Left renal pelvis (tissue), 4 donors: ENCODE data around the gene EPS15. TPM values are rescaled to one million over a fixed set of nuclear protein-coding genes. Genes with fewer than 3 reads are reported as not detected.

ENCODE experiments used
- DNase-seq, 4 donors: peaks; one replicate each; pipeline ENCODE4 v3.0.0-alpha.2; 2013; ENCODE audit warnings: low read depth in 4 of 4, low spot score in 3 of 4
- polyA plus RNA-seq, 4 donors: library from polyadenylated mRNA; unstranded; fragments of 120-200 nt; gene quantifications; one replicate each; pipeline ENCODE4 v1.2.1, GENCODE V29; 2013; ENCODE audit not compliant: insufficient read length in 4 of 4

EPS15 gene
- polyA plus RNA-seq, 4 donors, result 42.9 to 47.3 (median 45.2) TPM

DNA sequence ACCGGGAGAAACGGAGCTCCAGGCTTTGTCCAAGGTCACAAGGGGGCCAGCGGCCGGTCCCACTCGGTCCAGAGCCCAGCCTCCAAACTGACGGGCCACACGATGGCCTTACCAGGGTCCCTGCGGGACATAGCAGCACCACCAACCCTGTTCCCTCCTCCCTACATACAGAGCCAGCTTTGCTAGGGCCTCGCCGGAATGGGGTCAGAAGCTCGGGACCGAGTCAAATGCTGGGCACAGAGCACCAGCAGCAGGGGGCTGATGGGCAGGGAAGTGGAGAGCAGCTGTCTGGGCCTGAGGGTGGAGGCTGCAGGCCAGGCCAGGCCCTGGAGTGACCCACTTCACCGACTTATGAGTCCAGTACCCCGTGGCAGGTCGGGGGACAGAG, 173.8 kb downstream of the EPS15 start:
- no peak for DNase-seq

DNA sequence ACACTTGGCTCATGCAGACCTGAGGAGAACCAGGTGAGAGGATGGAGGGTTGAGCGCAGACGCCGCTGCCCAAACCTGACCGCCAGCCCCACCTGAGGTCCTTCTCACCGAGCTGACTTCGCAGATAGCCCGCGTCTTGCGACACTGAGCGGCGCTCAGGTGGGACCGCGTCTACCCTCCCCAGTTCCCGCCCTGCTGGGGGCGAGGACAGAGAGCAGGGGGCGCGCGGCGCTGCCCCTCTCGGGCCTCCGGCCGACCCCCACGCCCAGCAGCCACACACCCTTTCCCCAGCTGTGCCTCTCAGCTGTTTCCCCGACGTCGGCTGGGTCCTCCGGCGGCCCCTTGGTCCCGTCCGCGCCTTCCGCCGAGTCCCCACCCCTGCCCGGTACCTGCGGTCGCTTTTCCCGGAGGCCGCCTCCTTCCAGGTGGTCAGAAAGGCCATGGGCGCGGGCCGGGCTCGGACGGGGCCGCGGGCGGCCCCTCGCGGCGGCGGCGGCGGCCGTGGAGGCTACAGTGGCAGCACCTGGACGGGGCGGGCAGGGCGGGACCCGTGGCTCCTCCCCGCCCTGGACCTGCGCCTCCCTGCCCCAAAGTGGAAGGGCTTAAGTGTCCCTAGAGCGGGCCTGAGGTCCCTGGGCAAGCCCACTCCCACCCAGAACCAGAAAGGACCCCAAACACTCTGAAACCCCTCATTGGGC, 174.3 kb downstream of the EPS15 start:
- DNase-seq, result no peak

DNA sequence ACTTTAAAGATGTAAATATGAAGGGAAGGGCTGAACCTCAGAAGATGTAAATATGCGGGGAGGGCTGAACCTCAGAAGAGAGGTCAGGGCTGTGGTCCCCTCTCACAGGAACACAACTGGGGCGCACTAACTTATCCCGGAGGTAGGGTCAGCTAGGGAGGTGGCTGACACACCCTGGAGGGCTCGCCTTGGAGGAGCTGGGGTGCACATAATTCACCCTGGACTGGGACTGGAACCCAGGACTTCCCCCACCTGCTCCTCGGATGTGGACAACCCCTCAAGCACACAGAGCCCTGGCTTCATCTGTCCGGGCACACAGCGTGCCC, 174.8 kb downstream of the EPS15 start:
- DNase-seq, result no peak

DNA sequence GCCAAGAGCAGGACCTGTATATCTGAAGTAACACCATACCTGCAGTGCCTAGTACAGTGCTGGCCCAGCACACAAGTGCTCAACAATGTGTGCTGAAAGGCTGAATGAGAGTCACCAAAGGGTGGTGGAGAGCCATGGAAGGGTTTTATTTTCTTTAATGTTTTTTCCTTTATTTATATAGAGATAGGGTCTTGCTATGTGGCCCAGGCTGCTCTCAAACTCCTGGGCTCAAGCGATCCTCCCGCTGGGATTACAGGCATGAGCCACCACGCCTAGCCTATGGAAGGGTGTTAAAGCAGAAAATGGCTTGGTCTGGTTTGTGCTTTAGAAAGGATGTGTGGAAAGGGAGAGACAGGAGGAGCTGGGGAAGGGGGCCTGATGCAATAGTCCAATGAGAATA, 175.4 kb downstream of the EPS15 start:
- DNase-seq, result no peak

DNA sequence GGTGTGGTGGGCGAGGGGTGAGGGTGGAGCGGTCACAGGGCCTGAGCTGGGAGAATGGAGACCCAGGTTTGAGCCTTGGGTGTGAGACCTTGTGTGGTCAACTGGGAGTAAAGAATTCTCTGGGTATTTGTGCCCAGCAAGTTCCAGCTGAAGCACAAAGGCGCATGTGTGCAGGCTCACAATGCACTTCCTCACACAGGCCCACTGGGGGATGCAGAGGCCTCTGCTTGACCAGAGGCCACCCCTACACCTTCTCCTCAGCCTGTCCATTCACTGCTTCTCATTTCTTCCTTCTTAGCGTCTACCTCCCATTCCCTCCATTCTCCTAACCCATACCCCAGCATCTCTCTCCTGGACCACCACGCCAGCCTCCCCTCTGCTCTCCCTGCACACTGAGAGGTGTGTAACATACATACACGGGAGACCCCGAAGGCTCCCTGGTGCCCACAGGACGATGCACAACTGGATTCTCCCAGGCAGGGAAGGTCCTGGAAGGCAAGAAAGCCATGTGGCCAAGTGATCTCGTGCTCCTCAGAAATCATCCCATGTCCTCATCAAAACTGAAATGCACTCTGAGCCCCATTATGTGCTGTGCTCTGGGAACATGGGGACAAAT, 176.4 kb downstream of the EPS15 start:
- no peak for DNase-seq

DNA sequence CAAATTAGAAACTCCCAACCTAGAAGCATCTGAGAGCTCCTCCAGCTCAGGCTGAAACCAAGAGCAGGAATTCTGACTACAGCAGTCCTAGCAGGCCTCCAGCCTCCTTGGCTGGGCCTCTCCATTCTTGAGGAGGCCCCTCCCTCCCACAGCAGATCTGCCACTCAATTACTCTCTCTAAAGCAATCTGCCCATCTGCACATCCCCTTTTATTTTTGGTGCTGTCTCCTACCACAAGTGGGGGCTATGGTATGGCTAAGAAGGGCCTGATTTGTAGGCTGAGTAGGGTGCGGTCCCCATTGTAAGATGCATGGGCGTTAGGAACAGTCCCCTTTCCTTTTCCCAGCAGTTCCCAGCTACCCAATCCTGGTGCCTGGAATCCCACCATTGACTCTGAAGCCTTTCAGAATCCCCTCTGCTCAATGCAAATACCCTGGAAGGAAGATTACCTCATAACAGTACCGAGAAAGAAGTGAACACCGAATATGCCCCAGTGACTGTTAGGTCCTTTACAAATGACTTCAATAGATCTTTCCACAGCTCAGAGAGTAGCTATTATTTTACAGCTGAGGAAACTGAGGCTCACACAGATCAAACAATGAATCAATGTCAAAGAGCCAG, 177.1 kb downstream of the EPS15 start:
- no peak for DNase-seq

DNA sequence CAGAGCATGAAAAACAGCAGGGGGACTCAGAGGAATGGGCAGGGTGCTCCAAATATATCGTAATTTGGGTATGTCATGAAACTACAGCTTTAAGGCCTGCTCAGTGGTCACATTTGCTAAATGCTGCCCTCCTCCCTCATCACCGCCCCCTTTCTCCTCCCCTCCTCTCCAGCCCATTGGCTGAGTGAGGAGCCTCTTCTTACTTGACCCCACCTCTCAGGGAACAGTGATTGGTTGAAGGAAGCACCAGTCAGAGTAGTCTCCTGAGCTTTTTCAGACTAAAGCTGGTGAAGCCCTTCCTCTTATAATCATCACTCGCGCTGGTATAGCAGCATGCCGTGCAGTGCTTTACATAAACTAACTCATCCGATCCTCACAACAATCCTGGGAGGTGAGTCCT, 178.7 kb downstream of the EPS15 start:
- no peak for DNase-seq

DNA sequence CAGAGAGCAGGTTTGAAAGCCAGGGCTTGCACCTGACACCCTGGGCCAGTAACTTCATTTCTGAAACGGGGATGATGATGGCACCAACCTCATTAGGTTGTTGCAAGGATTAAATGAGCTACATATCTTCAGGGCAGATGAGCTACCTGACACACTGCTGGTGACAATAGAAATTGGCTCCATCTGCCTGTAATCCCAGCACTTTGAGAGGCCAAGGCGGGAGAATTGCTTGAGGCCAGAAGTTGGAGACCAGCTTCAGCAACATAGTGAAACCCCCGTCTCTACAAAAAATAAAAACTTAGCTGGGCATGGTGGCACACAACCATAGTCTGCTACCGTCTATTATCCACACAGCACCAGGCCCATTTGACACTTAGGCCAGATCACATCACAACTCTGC, 182.4 kb downstream of the EPS15 start:
- no peak for DNase-seq

DNA sequence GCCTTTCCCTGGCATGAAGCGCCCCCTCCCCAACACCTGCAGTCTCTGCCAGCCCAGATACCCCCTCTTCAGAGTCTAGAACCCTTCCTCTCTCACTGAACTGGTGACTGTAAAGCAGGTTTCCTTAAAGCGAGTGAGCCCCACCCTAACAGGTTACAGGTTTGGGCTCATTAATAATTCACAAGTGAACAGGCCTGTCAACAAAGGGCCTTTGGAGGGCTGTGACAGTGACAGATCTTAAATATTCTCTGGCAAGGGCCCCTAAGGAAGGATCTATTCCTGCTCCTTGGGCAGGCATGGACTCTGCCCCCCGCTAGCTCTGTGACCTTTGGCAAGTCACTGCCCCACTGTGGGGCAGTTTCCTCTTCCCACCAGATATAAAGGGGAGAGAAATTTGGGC, 183.1 kb downstream of the EPS15 start:
- DNase-seq, result no peak

DNA sequence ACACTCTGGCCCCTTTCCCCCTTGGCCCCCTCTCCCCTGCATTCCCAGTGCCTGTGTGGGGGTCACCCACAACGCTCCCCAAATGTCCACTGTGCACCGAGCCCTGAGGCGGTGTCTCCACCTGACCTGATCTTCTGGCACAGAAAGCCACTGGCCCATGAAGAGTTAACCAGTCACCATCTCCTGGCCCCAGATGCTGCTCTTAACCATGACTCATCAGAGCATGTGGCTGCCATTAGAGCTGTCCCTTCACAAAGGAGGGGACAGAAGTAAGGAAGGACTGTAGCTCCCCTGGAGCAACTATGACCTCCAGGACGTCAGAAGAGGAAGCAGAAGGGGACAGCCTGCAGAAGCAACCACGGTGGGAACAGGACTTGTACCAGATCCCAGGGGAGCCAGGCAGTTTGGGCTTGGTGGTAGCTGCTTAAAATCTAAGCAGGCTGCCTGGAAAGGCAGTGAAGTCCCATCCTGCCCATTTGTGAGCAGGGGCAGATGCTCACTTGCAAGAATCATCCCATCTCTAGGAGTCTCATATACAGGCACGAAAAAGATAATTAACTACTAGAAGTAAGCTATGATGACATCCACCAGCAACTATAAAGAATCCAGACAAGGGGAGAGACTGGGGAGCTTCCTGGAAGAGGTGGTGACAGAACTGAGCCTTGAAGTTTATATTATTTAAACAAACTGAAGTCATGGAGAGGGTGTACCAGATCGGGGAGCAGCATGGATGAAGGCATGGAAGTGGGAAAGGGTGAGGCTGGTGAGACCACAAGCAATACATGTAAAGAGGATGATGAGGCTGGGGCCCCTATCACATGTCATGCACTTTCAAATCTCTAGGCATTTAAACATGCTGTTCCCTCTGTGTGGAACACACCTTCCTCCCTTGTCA, 187.6 kb downstream of the EPS15 start:
- no peak for DNase-seq

DNA sequence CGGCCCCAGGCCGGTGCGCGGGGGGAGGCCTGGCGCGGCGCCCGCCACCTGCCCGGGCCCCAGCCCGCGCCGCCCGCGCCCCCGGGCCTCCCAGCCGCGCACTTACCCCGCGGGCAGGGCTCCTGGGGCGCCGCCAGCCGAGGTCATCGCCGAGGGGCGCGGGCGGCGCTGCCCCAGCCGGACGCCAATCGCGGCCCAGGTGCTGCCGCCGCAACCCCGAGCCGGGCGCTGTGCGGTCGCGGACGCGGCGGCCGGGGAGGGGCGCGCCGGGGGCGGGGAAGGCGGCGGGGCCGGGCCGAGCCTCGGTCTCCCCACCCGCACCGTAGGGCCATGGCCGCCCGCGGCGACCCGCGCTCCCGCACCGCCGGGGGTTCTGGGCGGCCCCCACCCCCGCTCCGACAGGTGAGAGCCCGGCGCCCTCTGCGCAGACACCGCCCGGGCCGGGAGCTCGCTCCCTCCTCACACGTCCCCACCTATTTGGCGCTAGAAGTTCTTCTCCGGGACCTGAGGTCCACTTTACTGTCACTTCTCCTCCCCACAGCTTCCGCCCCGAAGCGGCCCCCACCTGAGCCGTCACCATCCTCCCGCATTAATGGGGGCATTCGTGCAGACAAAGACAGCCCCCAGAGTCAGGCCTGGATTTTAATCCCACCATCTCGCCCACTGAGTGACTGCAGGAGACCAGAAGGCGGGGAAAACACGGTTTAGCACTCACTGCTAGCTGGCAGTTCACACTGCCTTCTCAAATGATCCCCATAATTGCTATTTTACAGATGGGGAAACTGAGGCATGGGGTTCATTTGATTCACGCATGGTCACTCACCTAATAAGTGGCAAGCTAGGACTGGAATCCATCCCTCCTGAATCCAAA, 188.5 kb downstream of the EPS15 start, which contains the start of gene TTC39A:
Gene TTC39A (minus strand): TSS at position 232 of the 871 bp plus-strand sequence. CDS start 85 bp downstream, at position 147.
- DNase-seq, result no peak

DNA sequence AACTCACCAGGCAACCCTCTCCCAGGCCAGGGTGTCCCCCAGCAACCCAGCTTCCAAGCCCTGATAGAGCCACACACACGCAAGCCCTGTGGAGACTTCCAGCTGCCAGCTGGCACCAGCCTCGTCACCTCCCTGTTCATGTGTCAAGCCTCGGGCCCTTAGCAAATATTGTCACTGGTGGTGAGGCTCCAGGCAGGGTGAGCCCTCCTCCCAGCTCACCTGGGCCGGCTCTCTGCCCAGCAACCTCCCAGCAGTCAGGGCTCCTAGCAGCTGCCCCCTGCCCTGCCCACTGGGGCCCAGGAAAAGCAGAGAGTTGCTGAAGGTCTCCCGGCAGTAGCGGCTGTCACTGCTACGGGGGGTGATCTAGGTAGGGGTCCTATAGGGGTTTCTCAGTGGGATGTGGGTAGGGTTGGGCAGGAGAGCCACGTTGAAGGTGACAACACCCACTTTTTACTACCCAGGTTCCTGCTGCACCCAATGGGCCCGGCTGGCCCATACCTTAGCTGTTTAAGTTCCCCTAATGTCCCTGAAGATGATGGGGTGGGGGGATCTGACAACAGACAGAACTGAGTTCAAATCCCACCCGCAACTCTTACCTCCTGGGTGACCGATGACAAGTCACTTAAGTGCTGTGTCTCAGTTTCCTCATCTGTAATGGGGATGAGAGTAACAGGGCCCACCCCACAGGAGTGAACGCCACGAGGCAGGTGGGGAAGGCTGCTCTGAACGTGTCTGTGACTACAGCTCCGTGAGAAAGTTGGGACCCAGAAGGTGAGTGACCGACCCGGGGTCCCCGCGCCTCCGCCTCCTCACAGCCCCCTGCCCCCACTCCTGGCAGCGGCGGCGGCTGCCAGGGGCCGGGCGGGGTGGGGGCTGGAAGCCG, 189.4 kb downstream of the EPS15 start:
- no peak for DNase-seq

DNA sequence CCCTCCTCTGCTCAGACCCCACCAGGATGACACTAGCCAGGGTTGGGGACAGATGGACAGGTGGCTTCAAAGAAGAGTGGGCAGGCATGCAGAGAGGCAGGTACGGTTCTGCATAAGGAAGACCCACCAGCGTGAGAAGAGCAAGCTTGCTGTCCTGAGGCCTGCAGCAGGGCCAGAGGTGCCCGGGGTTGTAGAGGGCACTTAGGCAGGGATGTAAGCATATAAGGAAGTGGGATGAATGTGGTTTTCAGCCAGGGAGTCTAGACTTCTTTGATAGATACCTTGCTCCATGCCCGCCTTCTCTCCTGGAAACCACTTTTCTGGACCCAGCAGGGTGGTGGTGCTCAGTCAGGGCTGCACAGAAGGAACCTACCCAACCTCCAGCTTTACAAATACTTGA, 190.1 kb downstream of the EPS15 start:
- no peak for DNase-seq

DNA sequence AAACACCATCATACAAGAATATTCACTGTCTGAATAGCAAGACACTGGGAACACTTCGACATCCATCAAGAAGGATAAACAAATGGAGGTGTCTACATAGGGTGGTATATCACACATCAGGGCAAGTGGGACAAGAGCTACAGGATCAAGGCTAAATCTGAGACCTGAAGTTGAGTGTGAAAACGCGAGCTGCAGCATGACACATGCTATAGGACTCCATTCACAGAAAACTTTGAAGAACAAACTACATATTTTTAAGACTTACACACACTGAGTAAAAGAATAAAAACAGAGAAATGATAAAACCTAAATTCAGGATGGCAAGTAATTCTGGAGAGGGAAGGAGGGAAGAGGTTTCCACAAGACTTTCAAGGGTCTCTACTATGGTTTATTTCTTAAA, 190.8 kb downstream of the EPS15 start:
- no peak for DNase-seq

DNA sequence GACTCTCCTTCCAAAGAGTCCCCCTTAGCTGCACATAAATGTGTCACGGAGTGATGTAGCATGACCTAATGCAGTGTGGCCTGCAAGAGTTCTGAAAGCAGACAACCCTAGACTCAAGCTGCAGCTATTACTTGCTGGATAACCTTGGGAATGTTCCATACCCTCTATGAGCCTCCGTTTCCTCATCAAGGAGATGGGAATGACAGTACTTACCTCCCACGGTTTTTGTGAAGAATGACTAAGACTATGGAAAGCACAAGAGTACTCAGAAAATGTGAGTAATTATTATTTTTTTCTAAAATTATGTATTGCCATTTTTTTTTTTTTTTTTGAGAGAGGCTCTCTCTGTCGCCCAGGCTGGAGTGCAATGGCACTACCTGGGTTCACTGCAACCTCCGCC, 191.7 kb downstream of the EPS15 start:
- DNase-seq, result no peak

DNA sequence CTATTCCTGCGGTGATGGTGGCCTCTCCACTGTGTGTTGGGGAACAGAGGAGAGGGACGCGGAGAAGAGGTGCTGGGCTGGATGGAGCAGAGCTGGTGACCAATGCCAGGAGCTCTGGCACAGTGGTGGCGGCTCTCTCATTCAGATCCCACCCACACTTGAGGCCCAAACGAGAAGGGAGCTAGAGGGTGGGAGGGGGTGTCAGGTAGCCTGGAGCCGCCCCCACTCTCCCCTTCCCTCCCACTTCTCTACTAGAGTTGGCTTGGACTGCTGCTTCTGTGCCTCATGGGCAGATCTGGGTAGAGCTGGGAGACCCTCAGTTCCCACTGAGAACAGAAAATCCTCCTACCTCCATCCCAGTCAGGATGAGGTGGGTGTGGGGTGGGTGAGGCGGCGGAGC, 192.2 kb downstream of the EPS15 start:
- DNase-seq, result no peak

DNA sequence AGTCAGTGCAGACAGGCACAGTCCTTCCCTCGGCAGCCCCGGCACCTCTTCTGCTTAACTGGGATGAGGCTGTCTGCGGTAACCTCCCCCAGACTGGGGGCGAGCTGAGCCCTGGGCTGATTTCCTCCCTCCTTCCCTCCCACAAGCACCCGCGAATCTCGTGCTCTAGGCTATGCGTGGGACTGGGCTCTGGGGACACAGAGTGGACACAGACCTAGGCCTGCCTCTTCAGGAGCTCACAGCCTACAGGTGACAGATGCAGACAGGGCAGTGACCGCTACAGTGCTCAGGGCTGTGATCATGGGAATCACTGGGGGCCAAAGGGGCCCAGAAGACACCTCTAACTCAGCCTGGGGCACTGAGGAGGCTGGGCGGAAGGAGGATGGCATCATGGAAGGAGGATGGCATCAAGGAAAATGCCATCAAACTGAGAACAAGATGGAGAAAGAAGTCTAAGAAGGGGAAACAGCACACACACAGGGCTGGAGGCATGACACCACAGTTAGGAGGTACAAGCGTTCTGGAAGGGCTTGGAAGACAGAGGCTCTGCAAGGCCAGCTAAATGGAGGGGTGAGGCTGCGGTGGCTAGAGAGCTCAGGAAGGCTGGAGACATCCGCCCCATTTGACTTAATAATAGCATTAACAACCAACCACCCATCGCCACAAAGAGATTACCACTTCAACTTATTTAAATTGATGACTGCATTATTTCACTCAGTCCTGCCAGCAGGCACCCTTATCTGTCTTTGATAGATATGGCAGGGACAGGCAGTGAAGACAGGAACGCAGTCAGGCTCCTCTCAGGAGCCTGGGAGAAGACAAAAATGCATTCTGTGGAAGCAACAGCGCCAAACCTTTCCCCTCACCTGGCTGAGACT, 192.9 kb downstream of the EPS15 start:
- DNase-seq, result no peak

DNA sequence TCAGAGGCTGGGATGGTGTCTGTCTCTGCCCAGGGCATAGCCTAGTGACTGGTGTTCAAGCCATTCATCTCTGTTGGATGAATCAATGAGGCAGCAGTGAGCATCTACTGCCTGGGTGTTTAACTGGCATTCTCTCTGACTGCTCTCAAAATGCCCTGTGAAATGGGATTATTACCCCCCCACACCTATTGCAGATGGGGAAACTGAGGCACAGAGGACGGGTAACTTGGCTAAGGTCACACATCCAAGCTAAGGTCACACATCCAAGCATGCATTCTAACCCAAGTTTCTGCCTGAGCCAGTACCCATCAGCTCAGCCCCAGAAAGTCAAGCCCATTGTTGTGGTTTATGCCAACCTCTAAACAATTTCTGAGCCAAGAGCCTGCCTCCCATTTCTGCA, 193.7 kb downstream of the EPS15 start:
- no peak for DNase-seq
